HCT116 (cell line): ENCODE data around the gene TPGS1.

Experiments
- CTCF ChIP-seq, 3 experiments: fragments of 200-600 bp in 1 of 3; sonication (generic) in 1 of 3; IDR thresholded peaks in 2 of 3; conservative IDR thresholded peaks in 1 of 3; 2 replicates each; pipeline ENCODE4 v1.5.1; 2012 to 2017; ENCODE audit warnings: low read depth in 2 of 3, low read length in 2 of 3, antibody characterized with exemption in 1 of 3, borderline replicate concordance in 1 of 3, control low read depth in 1 of 3, mild to moderate bottlenecking in 1 of 3, mixed read lengths in 1 of 3, mixed run types in 1 of 3, moderate library complexity in 1 of 3; ENCODE audit not compliant: insufficient read depth in 1 of 3
- EGR1 ChIP-seq: IDR thresholded peaks from 2 replicates; pipeline ENCODE4 v1.6.1; 2012; ENCODE audit warnings: low read depth
- EZH2 ChIP-seq: fragments of 200-600 bp; sonication (generic); IDR thresholded peaks from 2 replicates; pipeline ENCODE4 v1.6.1; 2017; ENCODE audit warnings: antibody characterized with exemption, mixed run types
- POLR2AphosphoS5 ChIP-seq: IDR thresholded peaks from 2 replicates; pipeline ENCODE4 v1.6.1; 2011; ENCODE audit warnings: mild to moderate bottlenecking, low read depth, low read length, moderate library complexity
- REST ChIP-seq: IDR thresholded peaks from 2 replicates; pipeline ENCODE4 v1.6.1; 2012; ENCODE audit warnings: low read depth
- TCF7L2 ChIP-seq: IDR thresholded peaks from 2 replicates; pipeline ENCODE4 v1.7.0; 2011; ENCODE audit warnings: borderline replicate concordance, inconsistent platforms; ENCODE audit not compliant: insufficient read depth, insufficient read length; ENCODE audit errors: extremely low read depth
- ZFX ChIP-seq: fragments of 450-650 bp; IDR thresholded peaks from 2 replicates; pipeline ENCODE4 v1.6.1; 2017

GRCh38 chr19:475360-475759, 31.9 kb upstream of the TPGS1 start:
- TF ChIP-seq CTCF (IDR thresholded peaks at IDR 0.05 in 2 of 3, conservative IDR thresholded peaks at IDR 0.05 in 1 of 3; ENCODE audit: borderline replicate concordance in 1 of 3, insufficient read depth in 1 of 3, low read depth in 2 of 3, low read length in 2 of 3): no peak
- no peak for TF ChIP-seq EGR1
- no peak for TF ChIP-seq REST
- no peak for TF ChIP-seq TCF7L2
- TF ChIP-seq EZH2: no peak
- TF ChIP-seq POLR2AphosphoS5: no peak
- no peak for TF ChIP-seq ZFX
